ENCODE data around the gene ANAPC13.
A peak's percentile ranks its signal among the peaks of the same experiment; 100 is the strongest.

ANAPC13 gene
- total RNA-seq, result 8.1 to 16.4 reads per million in 2 donors

- peak; percentile 79 to 99 (median 91) for DNase-seq
Measured at GRCh38 chr3:134485718-134486576, at the start of gene ANAPC13, which contains the start of gene CEP63. TSS of gene ANAPC13 (minus strand) at chr3:134485985. CDS start at chr3:134482904, 3,081 bp downstream. TSS of gene CEP63 (plus strand) at chr3:134486057. CDS start at chr3:134495321, 9,264 bp downstream.

- no peak for DNase-seq
Measured at GRCh38 chr3:134535186-134535970, 49.6 kb upstream of the ANAPC13 start.

- no peak for DNase-seq
Measured at GRCh38 chr3:134533493-134533892, 47.7 kb upstream of the ANAPC13 start.

GRCh38 chr3:134527538-134528186, 41.9 kb upstream of the ANAPC13 start:
- no peak for DNase-seq

- DNase-seq, result peak in 1 of 5 experiments; percentile 13
Measured at GRCh38 chr3:134527037-134527436, 41.3 kb upstream of the ANAPC13 start.

- DNase-seq, result no peak
Measured at GRCh38 chr3:134526319-134526718, 40.5 kb upstream of the ANAPC13 start.

- DNase-seq, result no peak
Measured at GRCh38 chr3:134525293-134525692, 39.5 kb upstream of the ANAPC13 start.

- no peak for DNase-seq
Measured at GRCh38 chr3:134522541-134522940, 36.8 kb upstream of the ANAPC13 start.

- DNase-seq, result no peak
Measured at GRCh38 chr3:134517791-134518190, 32.0 kb upstream of the ANAPC13 start.

GRCh38 chr3:134516905-134517304, 31.1 kb upstream of the ANAPC13 start:
- DNase-seq, result no peak

GRCh38 chr3:134511500-134511899, 25.7 kb upstream of the ANAPC13 start:
- no peak for DNase-seq

GRCh38 chr3:134505485-134505884, 19.7 kb upstream of the ANAPC13 start:
- DNase-seq, result no peak

GRCh38 chr3:134504132-134504531, 18.3 kb upstream of the ANAPC13 start:
- no peak for DNase-seq

- no peak for DNase-seq
Measured at GRCh38 chr3:134503266-134503665, 17.5 kb upstream of the ANAPC13 start.

GRCh38 chr3:134496471-134497071, 10.8 kb upstream of the ANAPC13 start:
- peak in 1 of 5 experiments; percentile 70 for DNase-seq

- no peak for DNase-seq
Measured at GRCh38 chr3:134495980-134496379, 10.2 kb upstream of the ANAPC13 start.

GRCh38 chr3:134494495-134494894, 8.7 kb upstream of the ANAPC13 start:
- no peak for DNase-seq

- DNase-seq, result peak in 1 of 5 experiments; percentile 61
Measured at GRCh38 chr3:134487406-134487805, 1.6 kb upstream of the ANAPC13 start.

GRCh38 chr3:134486577-134487041, 824 bp upstream of the ANAPC13 start:
- peak in 2 of 5 experiments; percentile 22 to 66 for DNase-seq

GRCh38 chr3:134485075-134485717, 589 bp downstream of the ANAPC13 start:
- DNase-seq, result peak in 2 of 5 experiments; percentile 60 to 84

GRCh38 chr3:134483195-134483900, 2.4 kb downstream of the ANAPC13 start:
- DNase-seq, result no peak

All from T-helper 2 cell (primary cell).